Loucy (cell line): ENCODE data around the gene SPAG9.

ENCODE experiments used
- H2AFZ ChIP-seq: fragments of 200-600 bp; sonication (generic); 2 replicates; pipeline ENCODE4 v1.6.0; 2016; ENCODE audit warnings: antibody characterized with exemption, mild to moderate bottlenecking, low read length, moderate library complexity
- H3F3A ChIP-seq: fragments of 200-600 bp; 2 replicates; pipeline ENCODE4 v1.6.0; 2016; ENCODE audit warnings: antibody characterized with exemption, low read depth, mild to moderate bottlenecking
- H3K27me3 ChIP-seq: fragments of 200-600 bp; sonication (generic); 2 replicates; pipeline ENCODE4 v1.6.1; 2014; ENCODE audit warnings: low read length, mild to moderate bottlenecking; ENCODE audit not compliant: insufficient read depth, poor library complexity, severe bottlenecking
- H3K36me3 ChIP-seq: fragments of 200-600 bp; sonication (generic); 2 replicates; pipeline ENCODE4 v1.6.1; 2016; ENCODE audit warnings: low read length; ENCODE audit not compliant: insufficient read depth
- H3K4me1 ChIP-seq: fragments of 200-600 bp; sonication (generic); 2 replicates; pipeline ENCODE4 v1.5.1; 2014; ENCODE audit warnings: low read length, mild to moderate bottlenecking; ENCODE audit not compliant: insufficient read depth, poor library complexity, severe bottlenecking
- H3K4me2 ChIP-seq: fragments of 200-600 bp; sonication (generic); 2 replicates; pipeline ENCODE4 v1.6.0; 2014; ENCODE audit warnings: antibody characterized with exemption, low read length, low read depth, mild to moderate bottlenecking; ENCODE audit not compliant: poor library complexity, severe bottlenecking
- H3K4me3 ChIP-seq: fragments of 200-600 bp; sonication (generic); 2 replicates; pipeline ENCODE4 v1.5.1; 2014; ENCODE audit warnings: low read length, mild to moderate bottlenecking, mixed read lengths; ENCODE audit not compliant: poor library complexity, severe bottlenecking
- H3K79me2 ChIP-seq: fragments of 200-600 bp; sonication (generic); 2 replicates; pipeline ENCODE4 v1.6.1; 2014; ENCODE audit warnings: low read length; ENCODE audit not compliant: insufficient read depth
- H3K9ac ChIP-seq: fragments of 200-600 bp; sonication (generic); 2 replicates; pipeline ENCODE4 v1.6.0; 2014; ENCODE audit warnings: mild to moderate bottlenecking, low read depth, low read length, moderate library complexity; ENCODE audit not compliant: poor library complexity, severe bottlenecking
- H3K9me2 ChIP-seq: fragments of 200-600 bp; sonication (generic); replicated peaks from 2 replicates; pipeline ENCODE4 v1.6.1; 2016; ENCODE audit warnings: low read depth, low read length, mixed read lengths
- H3K9me3 ChIP-seq: fragments of 200-600 bp; sonication (generic); 2 replicates; pipeline ENCODE4 v1.6.1; 2014; ENCODE audit warnings: mild to moderate bottlenecking, antibody characterized with exemption, low read length, low read depth; ENCODE audit not compliant: insufficient read depth
- H4K20me1 ChIP-seq: fragments of 200-600 bp; sonication (generic); 2 replicates; pipeline ENCODE4 v1.6.0; 2014; ENCODE audit warnings: antibody characterized with exemption, low read length, mild to moderate bottlenecking; ENCODE audit not compliant: insufficient read depth, poor library complexity, severe bottlenecking
- EZH2phosphoT487 ChIP-seq: fragments of 200-600 bp; IDR thresholded peaks from 2 replicates; pipeline ENCODE4 v1.6.1; 2018; ENCODE audit warnings: antibody characterized with exemption, mild to moderate bottlenecking, moderate library complexity, borderline replicate concordance
- TF ChIP-seq, protein P1 (sequence below): fragments of 200-600 bp; sonication (generic); conservative IDR thresholded peaks from 2 replicates; pipeline ENCODE4 v1.5.1; 2014; ENCODE audit warnings: mild to moderate bottlenecking, antibody characterized with exemption, low read length

Gene SPAG9

GRCh38 chr17:51121620-51122472 is 1.2 kb upstream of the SPAG9 start:
- Histone ChIP-seq H2AFZ (peak overlapping the region; percentile 97; the same call in 1 of the 2 replicates), H4K20me1 (peaks cover 30% of the 10 kb centered on the region), H3K4me3 (peak overlapping the region; percentile 98), H3K9me2 (no peaks in the 10 kb centered on the region), H3K27me3 (no peaks in the 10 kb centered on the region), H3K9ac (peak overlapping the region; percentile 93), H3K79me2 (peaks cover 37% of the 10 kb centered on the region), H3K36me3 (no peaks in the 10 kb centered on the region), H3K9me3 (no peaks in the 10 kb centered on the region), H3K4me2 (peak overlapping the region; percentile 94), H3F3A (no peaks in the 10 kb centered on the region; the same call in 1 of the 2 replicates), H3K4me1 (peaks cover 32% of the 10 kb centered on the region)
- TF ChIP-seq, protein P1, sequence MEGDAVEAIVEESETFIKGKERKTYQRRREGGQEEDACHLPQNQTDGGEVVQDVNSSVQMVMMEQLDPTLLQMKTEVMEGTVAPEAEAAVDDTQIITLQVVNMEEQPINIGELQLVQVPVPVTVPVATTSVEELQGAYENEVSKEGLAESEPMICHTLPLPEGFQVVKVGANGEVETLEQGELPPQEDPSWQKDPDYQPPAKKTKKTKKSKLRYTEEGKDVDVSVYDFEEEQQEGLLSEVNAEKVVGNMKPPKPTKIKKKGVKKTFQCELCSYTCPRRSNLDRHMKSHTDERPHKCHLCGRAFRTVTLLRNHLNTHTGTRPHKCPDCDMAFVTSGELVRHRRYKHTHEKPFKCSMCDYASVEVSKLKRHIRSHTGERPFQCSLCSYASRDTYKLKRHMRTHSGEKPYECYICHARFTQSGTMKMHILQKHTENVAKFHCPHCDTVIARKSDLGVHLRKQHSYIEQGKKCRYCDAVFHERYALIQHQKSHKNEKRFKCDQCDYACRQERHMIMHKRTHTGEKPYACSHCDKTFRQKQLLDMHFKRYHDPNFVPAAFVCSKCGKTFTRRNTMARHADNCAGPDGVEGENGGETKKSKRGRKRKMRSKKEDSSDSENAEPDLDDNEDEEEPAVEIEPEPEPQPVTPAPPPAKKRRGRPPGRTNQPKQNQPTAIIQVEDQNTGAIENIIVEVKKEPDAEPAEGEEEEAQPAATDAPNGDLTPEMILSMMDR = no peak

GRCh38 chr17:51120357-51120738 is 320 bp downstream of the SPAG9 start:
- peak overlapping the region; percentile 87 for H3K9ac ChIP-seq
- no peaks in the 10 kb centered on the region for H3K27me3 ChIP-seq
- H3K79me2 ChIP-seq = peaks cover 52% of the 10 kb centered on the region
- H3K4me3 ChIP-seq = peak overlapping the region; percentile 98
- peaks cover 40% of the 10 kb centered on the region for H4K20me1 ChIP-seq
- peak overlapping the region; percentile 89 for H2AFZ ChIP-seq
- TF ChIP-seq, protein P1 = no peak
- no peak for TF ChIP-seq EZH2phosphoT487
- H3F3A ChIP-seq = no peaks in the 10 kb centered on the region; the same call in 1 of the 2 replicates
- H3K4me1 ChIP-seq = peaks cover 40% of the 10 kb centered on the region
- H3K4me2 ChIP-seq = peak overlapping the region; percentile 98
- no peaks in the 10 kb centered on the region for H3K9me3 ChIP-seq
- H3K36me3 ChIP-seq = no peaks in the 10 kb centered on the region
- no peaks in the 10 kb centered on the region for H3K9me2 ChIP-seq

DNA sequence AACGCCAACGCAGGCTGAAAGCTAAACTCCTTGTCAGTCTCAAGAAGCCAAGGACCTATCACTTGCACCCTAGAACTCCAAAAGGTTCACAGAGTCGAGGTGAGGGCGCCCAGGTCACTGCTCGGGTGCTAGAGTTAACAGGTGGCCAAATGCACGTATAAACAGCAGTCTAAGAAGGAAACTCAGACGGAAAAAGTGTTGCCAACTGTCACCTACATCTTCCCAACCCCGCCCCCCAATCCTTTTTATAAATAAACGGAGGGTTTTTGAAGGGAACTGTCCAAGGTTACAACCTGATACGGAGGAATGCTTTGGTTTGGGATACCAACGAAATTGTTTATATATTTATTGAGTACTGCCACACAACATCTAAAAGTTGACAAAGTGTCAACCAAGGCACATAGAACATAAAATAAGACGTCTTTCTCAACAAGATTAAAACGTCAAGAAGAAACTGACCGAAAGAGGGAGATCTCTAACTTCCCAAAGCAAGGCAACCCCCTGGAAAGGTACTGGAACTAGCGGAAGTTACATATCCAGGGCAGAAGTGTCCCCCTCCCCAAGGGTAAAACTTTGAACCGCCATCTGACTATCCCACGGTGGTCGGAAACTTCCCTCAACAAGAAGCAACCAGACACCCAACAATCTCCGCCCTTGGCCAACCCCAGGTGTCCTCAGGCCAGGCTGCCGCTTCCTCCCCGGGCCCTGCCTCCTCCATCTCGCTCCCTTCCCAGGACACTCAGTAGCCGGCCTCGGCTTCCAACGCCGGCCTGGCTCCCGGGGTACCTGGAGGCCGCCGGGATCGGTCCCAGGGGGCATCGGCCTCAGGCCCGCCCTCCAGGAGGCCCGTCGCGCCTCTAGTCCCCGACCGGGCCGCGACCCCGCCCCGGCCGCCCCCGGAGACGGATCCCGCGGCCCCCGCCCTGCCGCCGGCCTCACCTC is 982 bp downstream of the SPAG9 start:
- Histone ChIP-seq H2AFZ (peak overlapping the region; percentile 89; the same call in 1 of the 2 replicates), H3K9ac (peak overlapping the region; percentile 87)

More for the DNA sequence above, 982 bp downstream of the SPAG9 start:
- no peaks in the 10 kb centered on the region for H3K27me3 ChIP-seq
- TF ChIP-seq EZH2phosphoT487 = no peak
- TF ChIP-seq, protein P1 = peak; percentile 33; the same call in 1 of the 2 replicates
- H3K4me2 ChIP-seq = peak overlapping the region; percentile 98
- no peaks in the 10 kb centered on the region for H3K9me3 ChIP-seq
- no peaks in the 10 kb centered on the region; the same call in 1 of the 2 replicates for H3F3A ChIP-seq
- peak overlapping the region; percentile 98 for H3K4me3 ChIP-seq
- peaks cover 40% of the 10 kb centered on the region for H3K4me1 ChIP-seq
- peaks cover 59% of the 10 kb centered on the region for H3K79me2 ChIP-seq
- peaks cover 44% of the 10 kb centered on the region for H4K20me1 ChIP-seq
- no peaks in the 10 kb centered on the region for H3K36me3 ChIP-seq
- no peaks in the 10 kb centered on the region for H3K9me2 ChIP-seq
